GM18498 (cell line): ENCODE measurements around the gene TMED10.
"Not testable (repeated sequence)": the region's sequence is repeated elsewhere in the genome, so short reads cannot be mapped to it uniquely, and the experiment has no call there.

Experiments
- ATAC-seq: cut with Tn5 transposase; IDR thresholded peaks from one replicate; pipeline ENCODE4 v1.9.1; 2021; ENCODE audit warnings: mild to moderate bottlenecking, moderate library complexity; ENCODE audit not compliant: unreplicated experiment

TMED10 gene

GRCh38 chr14:75163677-75164076 lies 12.7 kb downstream of the TMED10 start:
- no peak for ATAC-seq

GRCh38 chr14:75162631-75163030 lies 13.8 kb downstream of the TMED10 start:
- ATAC-seq: no peak

GRCh38 chr14:75158843-75159614 lies 17.4 kb downstream of the TMED10 start:
- no peak for ATAC-seq

- ATAC-seq: no peak
Measured at GRCh38 chr14:75156901-75157300, 19.5 kb downstream of the TMED10 start.

- ATAC-seq: no peak
Measured at GRCh38 chr14:75156111-75156510, 20.3 kb downstream of the TMED10 start.

GRCh38 chr14:75155169-75155568 lies 21.2 kb downstream of the TMED10 start:
- ATAC-seq: no peak

GRCh38 chr14:75153295-75153694 lies 23.1 kb downstream of the TMED10 start:
- ATAC-seq: no peak

- no peak for ATAC-seq
Measured at GRCh38 chr14:75151851-75152250, 24.6 kb downstream of the TMED10 start.

- not testable (repeated sequence) for ATAC-seq
Measured at GRCh38 chr14:75150637-75151036, 25.8 kb downstream of the TMED10 start.

- no peak for ATAC-seq
Measured at GRCh38 chr14:75150150-75150549, 26.3 kb downstream of the TMED10 start.

GRCh38 chr14:75147423-75148071 lies 28.9 kb downstream of the TMED10 start:
- no peak for ATAC-seq

GRCh38 chr14:75144944-75145343 lies 31.5 kb downstream of the TMED10 start:
- no peak for ATAC-seq

- ATAC-seq: no peak
Measured at GRCh38 chr14:75143761-75144527, 32.5 kb downstream of the TMED10 start.

GRCh38 chr14:75142494-75142893 lies 33.9 kb downstream of the TMED10 start:
- no peak for ATAC-seq

GRCh38 chr14:75141967-75142366 lies 34.4 kb downstream of the TMED10 start:
- ATAC-seq: no peak

- ATAC-seq: no peak
Measured at GRCh38 chr14:75141062-75141461, 35.4 kb downstream of the TMED10 start.

GRCh38 chr14:75140620-75141019 lies 35.8 kb downstream of the TMED10 start:
- ATAC-seq: no peak

GRCh38 chr14:75139185-75139584 lies 37.2 kb downstream of the TMED10 start:
- no peak for ATAC-seq

- ATAC-seq: no peak
Measured at GRCh38 chr14:75138492-75138891, 37.9 kb downstream of the TMED10 start.

- ATAC-seq: no peak
Measured at GRCh38 chr14:75134644-75135043, 41.8 kb downstream of the TMED10 start.

GRCh38 chr14:75133597-75133996 lies 42.8 kb downstream of the TMED10 start:
- no peak for ATAC-seq
